8988T (cell line): ENCODE results near the gene PLLP.

Experiments used
- DNase-seq: peaks from one replicate; pipeline ENCODE4 v3.0.0; 2011

PLLP gene, protein sequence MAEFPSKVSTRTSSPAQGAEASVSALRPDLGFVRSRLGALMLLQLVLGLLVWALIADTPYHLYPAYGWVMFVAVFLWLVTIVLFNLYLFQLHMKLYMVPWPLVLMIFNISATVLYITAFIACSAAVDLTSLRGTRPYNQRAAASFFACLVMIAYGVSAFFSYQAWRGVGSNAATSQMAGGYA

DNA sequence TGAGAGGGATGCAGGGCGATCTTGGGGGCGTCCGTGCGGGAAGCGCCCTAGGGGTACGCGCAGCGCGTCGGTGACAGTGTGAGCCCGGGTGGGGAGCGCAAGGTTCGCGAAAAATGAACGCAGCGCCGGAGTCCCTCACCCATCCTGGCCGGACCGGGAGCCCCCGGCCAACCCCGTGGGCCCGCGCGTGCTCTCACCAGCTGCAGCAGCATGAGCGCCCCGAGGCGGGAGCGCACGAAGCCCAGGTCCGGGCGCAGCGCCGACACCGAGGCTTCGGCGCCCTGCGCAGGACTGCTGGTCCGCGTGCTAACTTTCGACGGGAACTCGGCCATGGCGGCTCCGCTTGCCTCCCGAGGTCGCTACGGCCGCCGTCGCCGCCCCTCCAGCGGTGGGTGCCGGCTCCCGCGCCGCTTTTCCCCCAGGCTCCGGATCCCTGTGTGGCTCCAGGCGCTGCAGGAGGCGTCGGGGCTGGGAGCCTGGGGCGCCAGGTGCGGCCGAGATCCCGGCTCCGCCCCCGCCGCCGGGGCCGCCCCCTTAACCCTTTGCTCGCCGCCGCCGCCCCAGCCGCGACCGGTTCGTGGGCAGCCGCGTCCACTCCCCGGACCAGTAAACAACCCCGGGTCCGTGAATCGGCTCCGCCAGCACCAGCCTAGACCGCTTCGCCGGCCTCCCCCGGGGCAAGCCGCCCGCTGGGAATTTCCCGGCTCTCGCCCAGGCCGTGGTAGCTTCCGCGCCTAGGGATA, at the start of gene PLLP:
TSS of gene PLLP (minus strand) at position 464 of the 743 bp plus-strand sequence. CDS start at position 332, 132 bp downstream.
- peak; percentile 94 for DNase-seq

DNA sequence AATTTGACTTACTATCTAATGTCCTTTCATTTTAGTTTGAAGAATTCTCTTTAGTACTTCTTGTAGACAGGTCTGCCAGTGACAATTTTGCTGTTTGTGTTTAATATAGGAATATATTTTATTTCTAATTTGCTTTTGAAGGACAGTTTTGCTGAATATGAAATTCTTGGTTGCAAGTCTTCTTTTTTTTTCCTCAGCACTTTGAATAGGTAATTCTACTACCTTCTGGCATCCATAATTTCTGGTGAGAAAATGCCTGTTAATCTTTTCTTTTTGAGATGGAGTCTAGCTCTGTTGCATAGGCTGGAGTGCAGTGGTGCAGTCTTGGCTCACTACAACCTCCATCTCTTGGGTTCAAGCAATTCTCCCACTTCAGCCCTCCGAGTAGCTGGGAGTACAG, 48.9 kb upstream of the PLLP start:
- no peak for DNase-seq

DNA sequence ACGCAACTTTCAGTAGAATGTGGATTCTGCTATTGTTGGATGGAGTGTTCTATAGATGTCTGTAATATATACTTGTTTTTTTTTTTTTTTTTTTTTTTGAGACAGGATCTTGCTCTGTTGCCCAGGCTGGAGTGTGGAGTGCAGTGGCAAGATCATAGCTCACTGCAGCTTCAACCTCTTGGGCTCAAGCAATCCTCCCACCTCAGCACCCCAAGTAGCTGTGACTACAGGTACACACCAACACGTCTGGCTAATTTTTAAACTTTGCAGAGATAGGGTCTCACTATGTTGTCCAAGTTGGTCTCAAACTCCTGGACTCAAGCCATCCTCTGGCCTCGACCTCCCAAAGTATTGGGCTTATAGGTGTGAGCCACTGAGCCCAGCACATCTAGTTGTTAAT, 46.9 kb upstream of the PLLP start:
- no peak for DNase-seq

DNA sequence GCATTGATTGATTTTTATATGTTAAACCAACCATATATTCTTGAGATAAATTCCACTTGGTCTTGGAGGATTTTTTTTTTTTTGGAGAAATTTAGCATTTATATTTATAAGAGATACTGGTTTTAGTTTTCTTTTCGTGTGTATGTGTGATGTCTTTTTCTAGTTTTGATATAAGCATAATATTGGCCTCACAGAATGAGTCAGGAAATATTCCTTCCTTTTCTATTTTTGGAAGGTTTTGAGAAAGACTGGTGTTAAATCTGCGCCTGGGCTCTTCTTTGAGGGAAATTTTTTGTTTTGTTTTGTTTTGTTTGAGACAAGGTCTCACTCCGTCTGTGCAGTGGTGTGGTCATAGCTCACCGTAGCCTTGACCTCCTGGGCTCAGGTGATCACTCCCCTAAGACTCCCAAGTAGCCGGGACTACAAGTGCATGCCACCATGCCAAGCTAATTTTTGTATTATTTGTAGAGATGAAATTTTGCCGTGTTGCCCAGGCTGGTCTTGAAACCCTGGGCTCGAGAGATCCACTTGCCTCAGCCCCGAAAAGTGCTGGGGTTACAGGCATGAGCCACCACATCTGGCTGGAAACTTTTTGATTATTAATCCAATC, 45.4 kb upstream of the PLLP start:
- no peak for DNase-seq

DNA sequence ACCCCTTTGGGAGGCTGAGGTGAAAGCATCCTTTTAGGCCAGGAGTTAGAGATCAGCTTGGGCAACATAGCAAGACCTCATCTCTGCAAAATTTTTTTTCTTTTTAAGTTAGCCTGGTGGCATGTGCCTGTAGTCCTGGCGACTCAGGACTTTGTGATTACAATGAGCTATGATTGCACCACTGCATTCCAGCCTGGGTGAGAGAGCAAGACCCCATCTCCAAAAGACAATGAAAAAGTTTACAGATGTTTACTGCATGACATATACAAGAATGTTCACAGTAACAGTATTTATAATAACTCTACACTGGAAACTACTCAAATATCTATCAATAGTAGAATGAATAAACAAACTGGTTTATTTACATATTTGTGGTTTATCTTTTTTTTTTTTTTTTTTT, 41.0 kb upstream of the PLLP start:
- no peak for DNase-seq

DNA sequence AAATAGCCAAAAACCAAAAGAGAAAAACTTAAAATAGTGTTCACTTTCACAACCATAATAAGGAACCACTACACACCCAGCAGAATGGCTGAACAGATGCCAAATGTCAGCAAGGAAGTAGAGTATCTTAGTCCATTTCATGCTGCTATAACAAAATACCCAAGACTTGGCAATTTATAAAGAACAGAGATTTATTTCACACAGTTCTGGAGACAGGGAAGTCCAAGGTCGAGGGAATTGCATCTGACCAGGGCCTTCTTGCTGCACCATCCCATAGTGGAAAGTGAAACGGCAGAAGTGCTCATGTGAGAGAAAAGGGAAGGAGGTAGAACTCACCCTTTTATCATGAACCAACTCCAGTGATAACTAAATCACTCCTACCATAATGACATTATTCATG, 40.3 kb upstream of the PLLP start:
- DNase-seq: no peak

DNA sequence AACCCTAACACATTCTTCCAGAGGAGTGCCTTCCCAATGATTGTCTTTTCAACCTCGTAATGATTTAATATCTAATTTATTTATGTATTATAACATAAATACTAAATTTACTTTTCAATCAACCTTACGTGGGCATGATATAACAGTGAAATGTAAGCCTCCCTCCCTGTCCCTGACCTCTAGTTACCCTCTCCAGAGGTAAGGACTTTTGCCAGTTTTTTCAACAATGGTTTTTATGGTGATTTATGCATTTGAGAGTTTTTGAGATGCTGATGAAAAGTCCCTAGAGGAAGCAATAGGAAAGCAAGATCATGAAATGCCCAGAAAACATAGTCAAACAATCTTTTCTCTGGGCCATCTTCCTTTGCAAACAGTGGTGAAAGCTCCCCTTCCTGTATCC, 35.2 kb upstream of the PLLP start:
- no peak for DNase-seq

DNA sequence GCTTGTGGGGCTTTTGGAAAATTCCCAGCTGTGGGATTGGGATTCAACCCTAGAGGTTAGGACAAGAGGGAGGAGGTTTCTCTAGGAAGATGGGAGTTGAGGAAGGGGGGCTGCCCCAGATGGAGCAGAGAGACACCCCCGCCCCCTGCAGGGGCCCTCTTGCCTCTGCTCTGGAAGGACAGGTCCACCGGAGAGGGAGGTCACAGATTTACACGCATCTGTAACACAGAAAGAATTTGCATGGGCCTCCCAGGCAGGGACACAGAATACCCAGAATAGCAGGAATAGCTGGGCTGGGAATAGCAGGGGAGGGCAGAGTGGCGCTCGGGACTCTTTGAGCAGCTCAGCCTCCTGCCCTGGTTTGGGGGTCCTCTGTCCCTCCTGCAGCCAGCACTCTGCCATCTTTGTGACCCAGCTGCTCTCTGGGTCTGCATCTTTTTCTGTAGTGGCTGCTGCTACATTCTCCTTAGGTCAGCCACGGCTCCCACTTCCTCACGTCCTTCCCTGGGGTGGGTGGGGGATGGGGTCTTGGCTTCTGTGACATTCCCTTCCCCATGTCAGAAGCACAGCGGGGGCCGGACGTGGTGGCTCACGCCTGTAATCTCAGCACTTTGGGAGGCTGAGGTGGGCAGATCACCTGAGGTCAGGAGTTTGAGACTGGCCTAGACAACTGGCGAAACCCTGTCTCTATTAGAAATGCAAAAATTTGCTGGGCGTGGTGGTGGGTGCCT, 33.9 kb upstream of the PLLP start:
- DNase-seq: no peak

DNA sequence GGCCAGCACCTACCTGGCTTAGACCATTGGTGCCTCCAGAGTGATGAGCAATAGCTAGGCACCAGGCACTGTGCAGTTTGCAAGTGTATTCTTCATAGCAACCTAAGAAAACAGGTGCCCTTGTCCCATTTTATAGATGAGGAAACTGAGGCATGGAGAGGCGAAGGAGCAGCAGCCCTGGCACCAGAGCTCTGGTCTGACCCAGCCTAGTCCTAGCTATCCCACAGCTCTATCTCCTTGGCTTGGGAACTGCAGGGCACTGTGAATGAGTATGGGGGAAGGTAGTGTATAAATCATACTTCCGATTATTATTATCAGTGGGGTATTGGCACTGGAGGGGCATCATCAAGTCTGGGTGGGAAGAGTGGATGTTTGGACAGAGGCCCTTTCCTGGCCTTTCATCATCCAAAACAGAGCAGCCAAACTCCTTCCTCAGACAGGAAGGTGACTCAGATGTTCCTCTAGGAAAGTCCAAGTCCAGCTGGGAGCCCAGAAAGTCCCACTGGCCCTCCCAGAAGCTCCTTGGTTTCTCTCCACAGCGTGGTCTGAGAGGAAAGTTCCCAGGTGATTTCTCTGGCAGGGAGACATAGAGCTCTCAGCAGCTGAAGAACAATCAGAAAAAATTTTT, 32.0 kb upstream of the PLLP start:
- DNase-seq: peak; percentile 71

DNA sequence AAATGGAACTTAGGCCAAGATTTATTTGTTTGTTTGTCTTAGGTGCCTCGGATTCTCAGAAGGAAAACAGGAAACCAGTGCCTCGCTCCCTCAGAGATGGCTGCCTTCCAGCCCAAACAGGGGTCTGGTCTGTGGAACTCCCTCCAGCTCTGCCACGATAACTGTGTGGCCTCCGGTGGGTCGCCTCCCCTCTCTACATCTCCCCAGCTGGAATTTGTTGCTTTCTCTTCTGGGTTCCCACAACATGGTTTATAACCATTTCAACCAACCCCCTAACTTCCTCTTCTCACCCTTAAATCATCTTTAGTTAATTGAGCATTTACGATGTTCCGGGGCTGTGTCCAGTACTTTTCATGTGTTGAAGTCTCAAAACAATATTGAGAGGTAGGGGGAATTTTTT, 30.9 kb upstream of the PLLP start:
- DNase-seq: no peak

DNA sequence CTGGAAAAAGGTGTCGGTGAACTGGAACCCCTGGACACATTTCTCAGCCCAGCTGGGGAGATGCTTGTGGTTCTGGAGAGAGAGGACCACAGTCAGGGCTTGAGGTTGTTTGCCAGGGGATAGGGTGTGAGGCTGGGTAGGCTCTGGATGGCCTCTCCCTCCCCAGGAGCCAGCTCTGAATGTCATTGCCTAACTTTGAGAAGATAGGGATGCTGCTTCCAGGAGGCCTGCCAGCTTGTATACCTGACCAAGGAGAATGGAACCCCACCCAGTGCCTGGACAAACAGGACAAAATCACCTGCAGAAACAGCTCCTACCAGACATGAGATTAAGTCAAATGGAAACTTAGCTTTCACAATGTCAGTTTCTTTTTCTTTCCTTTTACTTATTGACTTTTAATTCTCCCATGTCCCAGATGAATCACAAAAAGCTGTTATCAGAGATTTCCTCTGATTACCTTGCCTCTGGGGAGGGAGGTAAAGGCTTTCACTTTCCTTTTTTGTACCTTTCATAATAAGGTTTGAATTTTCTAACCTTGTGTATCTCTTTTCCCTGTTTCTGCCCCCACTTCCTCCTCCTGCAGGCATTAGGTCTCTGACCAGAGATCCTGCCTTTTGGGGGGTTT, 29.8 kb upstream of the PLLP start:
- DNase-seq: no peak

DNA sequence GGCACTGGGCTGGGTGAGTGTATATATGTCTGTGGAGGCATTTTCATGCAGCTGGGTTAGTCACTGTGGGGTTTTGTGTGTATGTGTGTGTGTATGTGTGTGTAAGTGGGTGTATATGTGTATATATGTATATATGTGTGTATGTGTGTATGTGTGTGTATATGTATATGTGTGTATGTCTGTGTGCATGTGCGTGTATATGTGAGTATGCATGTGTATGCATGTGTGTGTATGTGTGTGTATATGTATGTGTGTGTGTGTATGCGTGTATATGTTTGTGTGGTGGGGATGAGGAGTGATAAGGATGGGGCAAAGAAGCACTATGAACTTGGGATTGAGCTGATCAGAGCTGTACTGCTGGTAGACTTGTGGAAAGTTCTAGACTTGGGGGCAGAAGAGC, 29.0 kb upstream of the PLLP start:
- DNase-seq: no peak

DNA sequence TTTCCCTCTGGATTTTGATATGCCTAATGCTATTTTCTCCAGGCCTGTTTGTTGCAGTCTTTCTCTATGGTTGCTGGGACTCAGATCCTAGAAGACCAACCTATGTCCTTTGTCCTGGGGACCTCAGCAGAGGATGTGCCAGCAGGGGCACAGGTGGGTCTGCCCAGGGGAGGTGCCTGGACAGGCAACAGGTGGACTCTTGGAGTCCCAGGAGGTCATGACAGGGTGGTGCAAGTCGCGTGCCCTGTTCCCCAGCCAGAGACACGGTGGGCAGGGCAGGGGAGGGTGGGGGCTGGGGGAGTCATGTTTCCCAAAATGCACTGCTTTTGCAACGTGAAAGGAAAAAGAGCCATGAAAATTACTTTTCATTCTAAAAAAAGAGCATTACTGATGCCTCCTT, 26.3 kb upstream of the PLLP start:
- DNase-seq: no peak

DNA sequence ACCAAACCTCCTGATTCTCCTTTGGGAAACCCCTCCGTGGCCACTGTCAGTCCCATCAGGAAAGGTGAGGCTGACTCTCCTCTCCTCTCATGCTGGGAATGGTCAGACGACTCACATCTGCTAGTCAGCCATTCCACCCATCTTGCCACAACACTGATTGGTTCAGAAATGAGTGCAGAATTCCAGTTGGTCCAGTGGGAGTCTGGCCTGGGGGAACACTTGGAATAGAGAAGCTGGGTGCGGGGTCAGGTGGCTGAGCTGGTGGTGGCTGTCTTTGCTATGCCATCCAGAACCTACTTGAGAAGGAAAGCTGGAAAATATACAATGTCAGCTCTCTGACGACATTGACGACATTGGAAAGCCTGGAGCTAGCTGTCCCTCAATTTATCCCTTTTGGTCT, 23.6 kb upstream of the PLLP start:
- no peak for DNase-seq

DNA sequence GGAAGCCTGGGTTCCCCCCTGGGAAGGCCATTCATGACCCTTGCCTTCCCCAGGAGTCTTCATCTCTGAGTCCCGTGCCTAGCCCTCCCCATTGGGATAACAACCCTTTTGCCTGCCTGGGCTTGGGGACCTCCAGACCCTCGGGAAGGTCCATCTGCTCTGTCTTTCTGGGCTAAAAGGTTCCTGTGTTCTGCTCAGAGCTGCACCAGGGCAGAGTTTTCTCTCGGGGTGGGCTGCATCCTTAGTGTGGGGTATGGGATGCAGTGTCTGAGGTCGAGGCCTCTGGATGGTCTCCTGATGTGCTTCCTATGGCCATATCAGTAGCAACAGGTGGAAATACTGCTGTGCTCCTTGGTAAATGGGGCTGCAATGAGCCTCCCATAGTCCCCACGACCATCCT, 22.9 kb upstream of the PLLP start:
- DNase-seq: no peak

DNA sequence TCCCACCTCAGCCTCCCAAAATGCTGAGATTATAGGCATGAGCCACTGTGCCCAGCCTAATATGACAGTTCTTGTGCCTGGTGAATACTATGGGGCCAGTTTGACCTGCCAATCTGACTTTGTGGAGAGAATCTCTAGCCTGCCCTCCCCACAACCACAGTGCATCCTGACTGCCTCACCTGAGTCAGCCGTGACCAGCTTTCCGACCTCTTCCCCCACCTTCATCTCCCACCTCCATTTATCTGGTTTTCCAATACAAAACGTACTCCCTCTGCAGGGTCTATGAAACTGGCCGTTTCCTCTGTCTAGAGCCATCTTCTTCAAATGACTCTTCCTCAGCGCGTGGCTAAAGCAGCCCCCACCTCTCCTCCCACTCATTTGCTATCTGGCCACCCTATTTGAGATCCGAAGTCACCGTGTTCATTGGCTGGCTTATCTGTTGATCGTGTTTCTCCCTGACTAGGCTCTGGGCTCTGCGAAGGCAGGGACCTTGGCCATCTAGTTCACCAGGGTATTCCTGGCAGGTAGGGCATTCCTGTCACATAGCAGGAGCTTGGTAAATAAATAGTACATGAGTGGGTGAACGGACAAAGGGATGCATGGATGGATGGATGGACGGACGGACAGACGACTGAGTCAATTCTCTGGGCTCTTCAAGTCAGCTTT, 22.3 kb upstream of the PLLP start:
- DNase-seq: no peak

DNA sequence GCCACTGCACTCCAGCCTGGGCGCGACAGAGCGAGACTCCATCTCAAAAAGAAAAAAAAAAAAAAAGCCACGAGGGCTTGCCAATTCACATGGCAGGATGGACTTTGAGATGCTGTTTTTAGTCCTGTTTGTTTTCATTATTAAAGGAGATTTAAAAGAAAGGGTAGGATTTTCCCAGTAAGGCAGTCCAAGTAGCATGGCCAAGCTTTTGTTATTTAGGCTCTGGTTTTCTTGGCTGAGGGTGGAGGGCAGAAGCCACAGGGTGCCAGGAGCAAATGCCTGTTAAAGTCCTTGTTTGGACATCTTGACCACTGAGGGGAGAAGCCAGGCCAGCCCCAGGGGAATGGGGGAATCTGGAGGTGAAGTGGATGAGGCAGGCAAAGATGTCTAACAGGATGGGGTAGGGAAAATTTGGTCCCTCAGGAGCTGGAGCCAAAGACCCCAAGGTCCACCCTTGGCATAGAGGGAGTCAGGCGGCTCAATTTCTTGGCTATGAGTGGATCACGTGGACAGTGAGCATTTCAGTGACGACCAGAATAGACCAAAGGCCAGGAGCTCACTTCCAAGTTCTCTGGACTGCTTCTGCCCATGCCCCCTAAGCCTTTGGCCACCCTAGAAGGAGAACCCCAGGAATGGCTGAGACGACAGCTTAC, 20.8 kb upstream of the PLLP start:
- DNase-seq: no peak

DNA sequence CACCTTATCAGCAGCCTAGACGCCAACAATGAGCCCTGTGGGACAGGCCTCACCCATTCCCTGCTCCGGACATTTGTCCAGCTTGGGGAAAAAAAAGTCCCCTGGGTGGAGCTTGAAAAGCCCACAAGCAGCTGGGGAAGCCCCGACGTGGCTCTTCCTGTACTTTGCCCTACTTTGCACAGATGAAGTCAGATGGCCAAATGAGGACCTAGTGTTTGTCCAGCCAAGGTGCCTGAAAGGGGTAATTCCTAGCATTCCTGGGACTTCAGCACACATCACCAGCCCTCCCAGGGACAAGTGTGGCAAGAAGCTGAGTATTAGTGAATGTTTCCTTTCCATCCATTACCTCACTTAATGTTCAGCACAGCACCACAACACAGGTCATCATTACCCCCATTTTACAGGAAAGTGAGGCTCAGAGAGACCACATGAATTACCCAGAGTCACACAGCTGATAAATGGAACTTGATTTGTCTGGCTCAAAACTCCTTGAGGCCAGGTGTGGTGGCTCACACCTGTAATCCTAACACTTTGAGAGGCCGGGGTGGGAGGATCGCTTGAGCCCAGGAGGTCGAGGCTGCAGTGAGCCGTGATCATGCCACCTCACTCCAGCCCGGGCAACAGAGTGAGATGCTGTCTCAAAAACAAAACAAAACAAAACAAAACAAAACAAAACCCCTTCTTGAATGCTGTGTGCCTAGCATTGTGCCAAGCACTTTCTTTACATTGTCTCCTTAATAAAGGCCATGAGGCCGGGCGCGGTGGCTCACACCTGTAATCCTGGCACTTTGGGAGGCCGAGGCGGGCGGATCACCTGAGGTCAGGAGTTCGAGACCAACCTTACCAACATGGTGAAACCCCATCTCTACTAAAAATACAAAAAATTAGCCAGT, 19.9 kb upstream of the PLLP start:
- no peak for DNase-seq

DNA sequence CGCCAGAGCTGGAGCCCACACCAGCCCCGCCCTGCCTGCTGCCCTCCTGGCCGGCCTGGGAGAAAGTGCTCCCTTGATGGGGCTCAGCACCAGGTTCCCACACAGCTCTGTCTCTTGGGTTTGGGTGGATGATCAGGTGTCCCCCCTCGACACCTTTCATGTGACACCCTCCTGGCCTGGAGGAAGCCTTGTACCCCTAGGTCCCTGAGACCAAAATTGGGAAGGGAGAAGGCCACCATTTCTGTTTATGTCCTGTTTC, 19.4 kb upstream of the PLLP start:
- no peak for DNase-seq

DNA sequence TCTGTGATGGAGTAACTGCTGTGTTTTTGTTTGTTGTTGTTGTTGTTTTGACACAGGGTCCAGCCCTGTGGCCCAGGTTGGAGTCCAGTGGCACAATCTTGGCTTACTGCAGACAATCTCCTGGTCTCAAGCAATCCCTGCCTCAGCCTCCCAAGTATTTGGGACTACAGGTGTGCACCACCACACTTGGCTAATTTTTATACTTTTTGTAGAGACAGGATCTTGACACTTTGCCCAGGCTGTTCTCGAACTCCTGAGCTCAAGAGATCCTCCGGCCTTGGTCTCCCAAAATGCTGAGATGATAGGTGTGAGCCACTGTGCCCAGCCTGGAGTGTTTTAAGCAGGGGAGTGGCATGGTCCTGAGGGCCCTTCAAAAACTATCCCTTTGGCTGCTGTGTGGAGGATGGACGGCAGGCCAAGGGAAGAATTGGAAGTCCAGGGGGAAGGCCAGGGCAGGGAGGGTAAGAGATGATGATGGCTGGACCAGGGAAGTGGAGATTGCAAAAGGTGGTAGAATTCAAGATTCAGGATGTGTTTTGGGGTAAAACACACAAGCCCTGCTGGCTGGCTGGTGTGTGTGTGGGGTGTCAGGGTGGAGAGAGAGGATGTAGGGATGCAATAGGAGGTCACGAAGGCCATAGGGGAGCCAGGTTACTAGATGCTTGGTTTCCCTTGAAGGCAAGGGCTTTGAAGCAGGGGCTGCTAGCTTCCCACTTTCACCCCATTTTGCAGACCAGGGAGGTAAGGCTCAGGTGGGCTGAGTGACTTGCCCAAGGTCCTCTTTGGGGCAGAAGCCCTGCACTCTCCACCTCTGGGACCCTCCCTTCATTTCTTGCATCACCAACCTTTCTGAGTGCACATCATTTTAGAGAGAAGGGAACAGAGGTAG, 18.8 kb upstream of the PLLP start:
- DNase-seq: no peak
